WTC11 (cell line): ENCODE data around the gene POLE3.

ENCODE experiments used
- ATF2 ChIP-seq: sonication (generic); formaldehyde crosslinking; IDR thresholded peaks from 2 replicates; pipeline ENCODE4 v1.8.1; 2022; ENCODE audit warnings: low read depth, missing genetic modification reagents, borderline replicate concordance
- ATF6 ChIP-seq: sonication (generic); formaldehyde crosslinking; IDR thresholded peaks from 2 replicates; pipeline ENCODE4 v1.8.1; 2023; ENCODE audit warnings: mild to moderate bottlenecking, missing genetic modification reagents
- CREB1 ChIP-seq: sonication (generic); formaldehyde crosslinking; IDR thresholded peaks from 2 replicates; pipeline ENCODE4 v1.8.0; 2023; ENCODE audit warnings: mild to moderate bottlenecking, missing genetic modification reagents
- CTCF ChIP-seq: fragments of 200-600 bp; IDR thresholded peaks from 2 replicates; pipeline ENCODE4 v1.8.0; 2022; ENCODE audit warnings: antibody characterized with exemption
- E2F4 ChIP-seq: sonication (generic); formaldehyde crosslinking; IDR thresholded peaks from 2 replicates; pipeline ENCODE4 v1.8.1; 2022; ENCODE audit warnings: low read depth, mild to moderate bottlenecking, moderate library complexity, missing genetic modification reagents, borderline replicate concordance
- IRF1 ChIP-seq: sonication (generic); formaldehyde crosslinking; IDR thresholded peaks from 2 replicates; pipeline ENCODE4 v1.8.0; 2023; ENCODE audit warnings: missing genetic modification reagents
- IRF2 ChIP-seq: sonication (generic); formaldehyde crosslinking; IDR thresholded peaks from 2 replicates; pipeline ENCODE4 v1.8.0; 2022; ENCODE audit warnings: low read depth, missing genetic modification reagents, borderline replicate concordance
- MAX ChIP-seq: sonication (generic); formaldehyde crosslinking; IDR thresholded peaks from 2 replicates; pipeline ENCODE4 v1.8.0; 2022; ENCODE audit warnings: mild to moderate bottlenecking, missing genetic modification reagents
- NFE2L1 ChIP-seq: sonication (generic); formaldehyde crosslinking; IDR thresholded peaks from 2 replicates; pipeline ENCODE4 v1.8.1; 2023; ENCODE audit warnings: missing genetic modification reagents
- STAT6 ChIP-seq: sonication (generic); formaldehyde crosslinking; conservative IDR thresholded peaks from 2 replicates; pipeline ENCODE4 v1.8.1; 2023; ENCODE audit warnings: mild to moderate bottlenecking, low read depth, missing genetic modification reagents, moderate library complexity
- TEAD1 ChIP-seq: sonication (generic); formaldehyde crosslinking; IDR thresholded peaks from 2 replicates; pipeline ENCODE4 v1.8.0; 2022; ENCODE audit warnings: mild to moderate bottlenecking, missing genetic modification reagents
- USF1 ChIP-seq: sonication (generic); formaldehyde crosslinking; IDR thresholded peaks from 2 replicates; pipeline ENCODE4 v1.8.0; 2022; ENCODE audit warnings: mild to moderate bottlenecking, missing genetic modification reagents
- ZNF138 ChIP-seq: sonication (generic); formaldehyde crosslinking; conservative IDR thresholded peaks from 2 replicates; pipeline ENCODE4 v1.8.1; 2022; ENCODE audit warnings: mild to moderate bottlenecking, moderate library complexity, missing genetic modification reagents

- TF ChIP-seq MAX (CRISPR knock-in tag) = no peak
- no peak for TF ChIP-seq CTCF
- TF ChIP-seq TEAD1 (CRISPR knock-in tag) = no peak
- no peak for TF ChIP-seq ATF2
- TF ChIP-seq CREB1 = no peak
- TF ChIP-seq NFE2L1 (CRISPR knock-in tag) = no peak
- no peak for TF ChIP-seq ZNF138
- no peak for TF ChIP-seq USF1
- no peak for TF ChIP-seq STAT6
- no peak for TF ChIP-seq IRF2 (CRISPR knock-in tag)
- no peak for TF ChIP-seq IRF1 (CRISPR knock-in tag)
- no peak for TF ChIP-seq E2F4 (CRISPR knock-in tag)
- no peak for TF ChIP-seq ATF6
Measured at GRCh38 chr9:113381909-113382411, 28.5 kb downstream of the POLE3 start.
